OCI-LY1 (cell line): ENCODE results near the gene GMEB1.

Experiments used
- H2AFZ ChIP-seq: fragments of 200-600 bp; sonication (generic), shearing (Covaris generic); 2 replicates; pipeline ENCODE4 v1.6.0; 2014; ENCODE audit warnings: antibody characterized with exemption, mild to moderate bottlenecking, low read length
- H3F3A ChIP-seq: fragments of 200-600 bp; sonication (generic), shearing (Covaris generic); 2 replicates; pipeline ENCODE4 v1.6.0; 2014; ENCODE audit warnings: mild to moderate bottlenecking, antibody characterized with exemption, low read length, moderate library complexity; ENCODE audit not compliant: insufficient read depth
- H3K27ac ChIP-seq: fragments of 200-600 bp; sonication (generic); 2 replicates; pipeline ENCODE4 v1.5.1; 2014; ENCODE audit warnings: low read length, mixed run types, mild to moderate bottlenecking, low read depth; ENCODE audit not compliant: poor library complexity, severe bottlenecking
- H3K27me3 ChIP-seq: fragments of 200-600 bp; sonication (generic); 2 replicates; pipeline ENCODE4 v1.6.0; 2014; ENCODE audit warnings: antibody characterized with exemption, mild to moderate bottlenecking, low read length, moderate library complexity; ENCODE audit not compliant: insufficient read depth
- H3K36me3 ChIP-seq: fragments of 200-600 bp; sonication (generic); 2 replicates; pipeline ENCODE4 v1.6.1; 2014; ENCODE audit warnings: mild to moderate bottlenecking, antibody characterized with exemption, low read length, moderate library complexity, mixed read lengths; ENCODE audit not compliant: insufficient read depth
- H3K4me1 ChIP-seq: fragments of 200-600 bp; sonication (generic); 2 replicates; pipeline ENCODE4 v1.5.1; 2014; ENCODE audit warnings: mild to moderate bottlenecking, low read length, moderate library complexity; ENCODE audit not compliant: insufficient read depth, severe bottlenecking
- H3K4me2 ChIP-seq: fragments of 200-600 bp; sonication (generic), shearing (Covaris generic); 2 replicates; pipeline ENCODE4 v1.6.1; 2014; ENCODE audit warnings: low read length
- H3K4me3 ChIP-seq: fragments of 200-600 bp; sonication (generic); 2 replicates; pipeline ENCODE4 v1.5.1; 2014; ENCODE audit warnings: low read length, low read depth, mild to moderate bottlenecking, mixed read lengths; ENCODE audit not compliant: poor library complexity, severe bottlenecking
- H3K79me2 ChIP-seq: fragments of 200-600 bp; shearing (Covaris generic); 2 replicates; pipeline ENCODE4 v1.6.1; 2016; ENCODE audit warnings: mixed run types, low read length, mixed read lengths; ENCODE audit not compliant: insufficient read depth
- H3K9ac ChIP-seq: fragments of 200-600 bp; sonication (generic), shearing (Covaris generic); 2 replicates; pipeline ENCODE4 v1.6.1; 2014; ENCODE audit warnings: mild to moderate bottlenecking, low read length, mixed read lengths
- H3K9me2 ChIP-seq: fragments of 200-600 bp; sonication (generic), shearing (Covaris generic); 2 replicates; pipeline ENCODE4 v1.6.1; 2014; ENCODE audit warnings: low read depth, mild to moderate bottlenecking, low read length, mixed read lengths
- H3K9me3 ChIP-seq: fragments of 200-600 bp; shearing (Covaris generic); 2 replicates; pipeline ENCODE4 v1.6.1; 2014; ENCODE audit warnings: low read length, mixed read lengths
- H4K20me1 ChIP-seq: fragments of 200-600 bp; sonication (generic), shearing (Covaris generic); 2 replicates; pipeline ENCODE4 v1.6.0; 2016; ENCODE audit warnings: mild to moderate bottlenecking, low read length; ENCODE audit not compliant: insufficient read depth
- EZH2 ChIP-seq: fragments of 200-600 bp; sonication (generic), shearing (Covaris generic); IDR thresholded peaks from 2 replicates; pipeline ENCODE4 v1.8.0; 2017; ENCODE audit warnings: borderline replicate concordance, mixed run types, mild to moderate bottlenecking, antibody characterized with exemption, low read length, moderate library complexity, mixed read lengths
- TF ChIP-seq, protein P1 (sequence below): fragments of 200-600 bp; sonication (generic), shearing (Covaris generic); IDR thresholded peaks from 2 replicates; pipeline ENCODE4 v1.5.1; 2017; ENCODE audit warnings: mild to moderate bottlenecking, antibody characterized with exemption, low read length, moderate library complexity, mixed read lengths

Gene GMEB1

DNA sequence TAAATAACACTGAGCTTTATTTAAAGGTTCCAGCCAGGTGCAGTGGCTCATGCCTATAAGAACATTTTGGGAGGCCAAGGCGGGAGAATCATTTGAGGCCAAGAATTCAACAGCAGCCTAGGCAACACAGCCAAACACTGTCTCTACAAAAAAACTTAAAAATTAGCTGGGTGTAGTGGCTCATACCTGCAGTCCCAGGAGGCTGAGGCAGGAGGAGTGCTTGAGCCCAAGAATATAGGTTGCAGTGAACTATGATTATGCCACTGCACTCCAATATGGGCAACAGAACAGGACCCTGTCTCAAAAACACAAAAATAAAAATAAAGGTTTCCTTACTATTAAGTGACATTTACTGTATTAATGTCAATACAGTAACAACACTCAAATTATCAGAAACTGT is 27.8 kb upstream of the GMEB1 start:
- no peaks in the 10 kb centered on the region for H3F3A ChIP-seq
- no peaks in the 10 kb centered on the region for H3K27me3 ChIP-seq
- H3K36me3 ChIP-seq: no peaks in the 10 kb centered on the region
- peaks cover 15% of the 10 kb centered on the region for H3K79me2 ChIP-seq
- H3K4me2 ChIP-seq: peak overlapping the region; percentile 82
- no peaks in the 10 kb centered on the region for H3K9me3 ChIP-seq
- peak overlapping the region; percentile 86 for H3K4me3 ChIP-seq
- no peak overlapping the region for H2AFZ ChIP-seq
- no peak overlapping the region for H3K27ac ChIP-seq
- no peaks in the 10 kb centered on the region for H3K9me2 ChIP-seq
- H3K9ac ChIP-seq: no peak overlapping the region
- TF ChIP-seq EZH2: no peak
- TF ChIP-seq, protein P1, sequence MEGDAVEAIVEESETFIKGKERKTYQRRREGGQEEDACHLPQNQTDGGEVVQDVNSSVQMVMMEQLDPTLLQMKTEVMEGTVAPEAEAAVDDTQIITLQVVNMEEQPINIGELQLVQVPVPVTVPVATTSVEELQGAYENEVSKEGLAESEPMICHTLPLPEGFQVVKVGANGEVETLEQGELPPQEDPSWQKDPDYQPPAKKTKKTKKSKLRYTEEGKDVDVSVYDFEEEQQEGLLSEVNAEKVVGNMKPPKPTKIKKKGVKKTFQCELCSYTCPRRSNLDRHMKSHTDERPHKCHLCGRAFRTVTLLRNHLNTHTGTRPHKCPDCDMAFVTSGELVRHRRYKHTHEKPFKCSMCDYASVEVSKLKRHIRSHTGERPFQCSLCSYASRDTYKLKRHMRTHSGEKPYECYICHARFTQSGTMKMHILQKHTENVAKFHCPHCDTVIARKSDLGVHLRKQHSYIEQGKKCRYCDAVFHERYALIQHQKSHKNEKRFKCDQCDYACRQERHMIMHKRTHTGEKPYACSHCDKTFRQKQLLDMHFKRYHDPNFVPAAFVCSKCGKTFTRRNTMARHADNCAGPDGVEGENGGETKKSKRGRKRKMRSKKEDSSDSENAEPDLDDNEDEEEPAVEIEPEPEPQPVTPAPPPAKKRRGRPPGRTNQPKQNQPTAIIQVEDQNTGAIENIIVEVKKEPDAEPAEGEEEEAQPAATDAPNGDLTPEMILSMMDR: peak; percentile 53
- peaks cover 34% of the 10 kb centered on the region for H3K4me1 ChIP-seq
- no peaks in the 10 kb centered on the region for H4K20me1 ChIP-seq

DNA sequence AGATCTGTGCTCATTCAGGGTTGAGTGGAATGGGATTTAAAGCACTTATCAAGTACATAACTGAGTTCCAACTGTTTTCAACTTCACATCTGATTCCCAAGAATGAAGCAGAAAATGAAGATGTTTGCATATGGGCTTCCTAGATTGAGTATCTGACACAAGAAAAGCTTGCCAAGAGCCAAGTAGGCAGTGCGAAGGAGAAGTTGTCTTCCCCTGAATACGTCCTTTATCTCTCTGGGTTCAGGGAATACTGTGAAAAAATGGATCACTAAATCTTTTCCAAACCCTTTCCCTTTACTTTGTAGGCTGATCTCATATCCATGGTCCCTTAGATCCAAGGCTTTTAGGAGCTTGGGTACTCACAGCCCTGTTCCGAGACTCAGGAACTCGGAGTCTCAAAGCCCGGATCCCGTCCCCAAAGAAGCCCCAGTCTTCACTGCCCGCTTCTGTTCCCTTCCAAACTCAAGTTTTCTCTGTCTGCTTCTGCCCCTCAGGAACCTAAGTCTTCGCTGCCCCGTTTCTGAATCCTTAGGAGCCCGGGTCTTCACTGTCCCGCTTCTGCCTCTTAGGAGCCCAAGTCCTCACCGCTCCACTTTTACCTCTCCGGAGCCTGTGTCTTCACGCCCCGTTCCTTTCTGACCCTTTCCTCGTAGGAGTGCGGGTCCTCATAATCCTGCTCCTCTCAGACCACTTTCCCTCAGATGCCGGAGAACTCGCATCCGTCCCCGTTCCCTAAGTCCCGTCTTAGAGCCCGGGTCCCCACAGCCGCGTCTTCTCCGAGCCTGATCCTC is 26.3 kb upstream of the GMEB1 start:
- no peaks in the 10 kb centered on the region for H3K9me3 ChIP-seq
- no peaks in the 10 kb centered on the region for H3K36me3 ChIP-seq
- no peak overlapping the region for H2AFZ ChIP-seq
- peak overlapping the region; percentile 97 for H3K9ac ChIP-seq
- H3K27me3 ChIP-seq: no peaks in the 10 kb centered on the region
- TF ChIP-seq, protein P1: no peak
- TF ChIP-seq EZH2: no peak
- H3K79me2 ChIP-seq: peaks cover 15% of the 10 kb centered on the region
- H3K4me1 ChIP-seq: peaks cover 38% of the 10 kb centered on the region
- H3K9me2 ChIP-seq: no peaks in the 10 kb centered on the region
- H3K4me2 ChIP-seq: peak overlapping the region; percentile 82
- peak overlapping the region; percentile 51 for H3K27ac ChIP-seq
- H4K20me1 ChIP-seq: no peaks in the 10 kb centered on the region
- no peaks in the 10 kb centered on the region for H3F3A ChIP-seq
- peak overlapping the region; percentile 86 for H3K4me3 ChIP-seq

DNA sequence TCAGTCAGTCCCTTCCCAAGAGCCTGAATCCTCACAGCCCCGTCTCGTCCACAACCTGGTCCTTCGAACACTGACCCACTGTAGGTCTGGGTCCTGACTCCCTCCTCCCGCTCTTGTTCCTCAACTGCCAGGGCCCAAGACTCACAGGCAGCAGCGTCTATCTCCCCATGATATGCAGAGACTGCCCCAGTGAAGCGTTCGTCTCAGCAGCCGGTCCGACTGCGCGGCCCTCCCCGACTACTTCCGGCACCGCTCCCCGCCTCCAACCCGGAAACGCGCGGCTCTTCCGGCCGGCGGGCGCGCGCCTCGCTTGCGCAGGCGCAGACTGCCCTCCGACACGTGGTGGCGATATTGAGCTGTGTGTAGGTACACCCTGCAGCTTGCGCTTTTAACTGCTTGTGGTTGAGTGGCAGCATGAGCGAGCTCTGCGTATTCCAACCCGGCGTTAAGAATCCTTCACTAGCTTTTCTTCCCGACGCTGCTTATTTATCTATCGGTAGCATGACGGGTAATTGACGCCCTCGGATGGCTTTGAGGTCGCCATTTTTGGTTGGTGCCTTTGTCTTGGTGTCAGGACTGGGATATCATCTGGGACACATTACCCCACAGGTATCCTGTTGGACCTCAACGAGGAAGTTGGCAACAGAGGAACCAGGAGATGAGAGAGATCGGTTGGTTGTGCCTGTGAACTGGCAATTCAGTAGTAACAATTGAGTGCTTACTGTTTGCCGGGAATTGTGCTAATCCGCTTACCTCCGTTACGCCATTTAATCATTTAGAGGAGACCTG is 25.5 kb upstream of the GMEB1 start, which contains the start of gene TAF12:
TSS of gene TAF12 (minus strand) at position 221 of the 789 bp plus-strand sequence. CDS start 20,986 bp downstream, outside the sequence.
- H3K4me3 ChIP-seq: peak within 1 kb of the TSS; percentile 86
- no peak within 1 kb of the TSS for H2AFZ ChIP-seq
- peak within 1 kb of the TSS; percentile 84 for H3K4me2 ChIP-seq
- no peaks in the 10 kb centered on the region for H3K9me3 ChIP-seq
- H3K9ac ChIP-seq: peak within 1 kb of the TSS; percentile 97
- peaks cover 46% of the 10 kb centered on the region for H3K4me1 ChIP-seq
- no peaks in the 10 kb centered on the region for H3K27me3 ChIP-seq
- H3K36me3 ChIP-seq: no peaks in the 10 kb centered on the region
- H3K27ac ChIP-seq: peak within 1 kb of the TSS; percentile 93
- no peaks in the 10 kb centered on the region for H3K9me2 ChIP-seq
- H3K79me2 ChIP-seq: peaks cover 15% of the 10 kb centered on the region
- TF ChIP-seq, protein P1: peak; percentile 62
- no peak for TF ChIP-seq EZH2
- H3F3A ChIP-seq: no peaks in the 10 kb centered on the region
- no peaks in the 10 kb centered on the region for H4K20me1 ChIP-seq
